GM19099 (cell line): ENCODE data around the gene WNT11.

ENCODE experiments used
- POLR2A ChIP-seq: IDR thresholded peaks from 3 replicates; pipeline ENCODE4 v1.6.1; 2011; ENCODE audit warnings: low read depth; ENCODE audit not compliant: insufficient read length; ENCODE audit errors: extremely low read depth

WNT11 gene

DNA sequence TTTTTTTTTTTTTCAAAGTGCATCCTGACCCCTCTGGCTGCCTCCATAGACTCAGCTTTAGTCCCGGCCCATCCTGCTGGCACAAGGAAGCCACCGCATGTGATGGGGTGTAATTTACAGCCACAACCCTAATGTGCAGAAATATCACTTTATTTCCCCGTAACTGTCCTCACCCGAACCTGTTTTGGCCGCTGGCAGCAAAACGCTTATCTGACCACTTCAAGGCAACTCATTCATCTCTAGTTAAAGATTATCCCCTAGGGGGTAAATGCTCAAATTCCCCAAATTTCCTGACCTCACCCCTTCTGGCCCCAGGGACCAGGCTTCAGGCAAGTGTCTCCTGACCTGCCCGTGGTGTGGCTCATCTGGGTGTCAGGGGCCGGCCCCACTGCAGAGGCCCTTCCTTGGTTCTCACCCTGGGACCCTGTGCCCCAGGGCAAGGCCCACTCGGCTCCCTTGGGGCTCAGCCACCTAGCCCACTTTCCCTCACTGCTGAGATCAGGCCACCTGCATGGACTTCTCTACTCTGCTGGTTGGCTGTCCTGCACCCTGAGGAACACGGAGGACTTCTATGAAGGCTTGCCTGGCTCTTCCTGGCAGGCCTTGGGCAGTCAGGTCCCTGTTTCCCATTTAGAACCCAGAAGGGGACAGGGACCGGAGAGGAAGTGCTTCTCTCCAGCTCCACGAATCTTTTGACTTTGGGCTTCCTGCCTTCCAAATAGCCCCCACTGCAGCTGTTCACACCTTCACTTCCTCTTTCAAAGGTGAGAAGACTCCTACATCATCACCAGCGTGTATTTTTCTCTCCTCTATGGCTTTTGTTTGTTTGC lies 53.3 kb downstream of the WNT11 start:
- peak; percentile 19 for TF ChIP-seq POLR2A

DNA sequence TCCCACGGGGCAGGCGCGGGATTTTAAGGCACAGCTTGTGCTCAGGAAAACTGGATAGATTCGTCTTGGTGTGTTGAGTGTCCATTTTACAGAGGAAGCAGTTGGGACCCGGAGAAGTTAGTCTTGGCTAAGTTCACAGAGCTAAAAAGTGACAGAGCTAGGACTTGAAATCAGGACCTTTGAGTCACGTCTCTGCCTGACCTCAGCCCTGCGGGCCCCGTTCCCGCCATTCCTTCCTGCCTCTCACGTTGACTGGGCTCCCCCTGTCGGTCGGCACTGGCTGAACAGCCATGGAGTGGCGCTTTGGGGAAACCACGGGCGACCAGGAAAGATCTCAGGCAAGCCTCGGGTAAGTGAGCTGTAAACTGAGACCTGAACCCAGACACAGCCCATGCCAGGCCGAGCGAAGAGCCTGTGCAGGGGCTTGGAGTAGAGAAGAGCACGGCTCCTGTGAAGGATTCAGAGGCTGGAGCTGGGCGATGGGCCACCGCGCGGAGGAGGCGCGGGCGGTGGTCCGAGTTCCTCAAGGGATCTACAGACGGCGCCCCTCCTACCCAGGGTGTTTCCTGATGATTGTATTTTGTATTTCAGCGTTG lies 54.1 kb downstream of the WNT11 start:
- no peak for TF ChIP-seq POLR2A

DNA sequence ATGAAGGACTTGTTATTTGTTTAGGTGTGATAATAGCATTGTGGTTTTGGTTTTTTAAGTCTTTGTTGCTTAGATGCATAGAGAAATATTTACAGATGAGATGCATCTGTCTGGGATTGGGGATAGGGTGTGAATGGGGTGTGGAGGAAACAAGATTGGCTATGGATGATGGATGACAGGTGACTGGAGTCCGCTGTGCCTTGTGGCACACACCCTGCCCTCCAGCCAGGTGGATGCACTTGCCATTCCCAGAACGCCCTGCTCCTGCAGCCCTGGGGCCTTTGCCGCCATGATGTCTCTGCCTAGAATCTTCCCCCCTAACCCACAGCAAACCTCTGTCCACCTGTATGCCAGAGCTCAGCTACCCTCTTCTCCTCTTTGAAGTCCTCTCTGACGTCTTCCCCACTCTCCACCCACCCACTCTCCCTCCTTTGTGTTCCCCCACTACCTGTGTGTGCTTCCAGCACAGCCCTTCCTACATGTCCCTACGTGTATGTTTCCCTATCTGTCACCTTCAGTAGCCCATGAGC lies 54.7 kb downstream of the WNT11 start:
- no peak for TF ChIP-seq POLR2A

DNA sequence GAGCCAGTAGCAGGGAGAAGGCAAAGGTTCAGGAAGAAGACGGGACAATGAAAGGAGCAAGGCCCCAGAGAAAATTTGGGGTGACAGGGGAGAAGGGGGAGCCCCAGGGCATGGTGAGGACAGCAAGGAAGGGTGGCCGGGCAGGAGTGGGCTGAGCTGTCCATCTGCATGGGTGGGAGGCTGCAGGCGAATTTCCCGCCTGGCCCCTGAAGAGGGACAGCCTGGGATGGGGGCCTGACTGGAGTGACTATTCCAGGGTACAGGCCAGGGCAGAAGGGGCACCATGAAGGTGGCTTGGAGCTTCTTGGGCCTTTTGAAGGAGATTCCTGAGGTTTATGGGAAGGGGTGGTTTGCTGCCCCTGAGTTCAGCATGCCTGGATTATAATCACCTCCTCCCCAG lies 56.2 kb downstream of the WNT11 start:
- no peak for TF ChIP-seq POLR2A

DNA sequence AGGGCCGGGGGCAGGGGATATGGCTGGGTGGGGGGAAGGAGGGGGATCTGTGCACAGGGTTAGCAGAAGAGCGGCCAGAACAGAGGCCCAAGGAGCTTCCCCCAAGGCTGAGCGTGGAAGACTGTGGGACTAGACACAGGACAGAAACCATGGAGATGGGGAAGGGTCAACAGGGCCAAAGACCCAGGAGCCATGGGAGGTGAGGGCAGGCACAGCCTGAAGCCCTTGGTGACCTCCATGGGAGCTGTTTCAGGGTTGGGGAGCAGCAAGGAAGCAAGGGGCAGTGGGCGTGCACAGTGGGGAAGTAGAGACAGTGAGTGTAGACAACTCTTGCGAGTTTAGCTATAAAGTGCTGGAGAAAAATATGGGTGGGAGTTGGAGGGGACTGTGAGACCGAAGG lies 56.6 kb downstream of the WNT11 start:
- TF ChIP-seq POLR2A = no peak

DNA sequence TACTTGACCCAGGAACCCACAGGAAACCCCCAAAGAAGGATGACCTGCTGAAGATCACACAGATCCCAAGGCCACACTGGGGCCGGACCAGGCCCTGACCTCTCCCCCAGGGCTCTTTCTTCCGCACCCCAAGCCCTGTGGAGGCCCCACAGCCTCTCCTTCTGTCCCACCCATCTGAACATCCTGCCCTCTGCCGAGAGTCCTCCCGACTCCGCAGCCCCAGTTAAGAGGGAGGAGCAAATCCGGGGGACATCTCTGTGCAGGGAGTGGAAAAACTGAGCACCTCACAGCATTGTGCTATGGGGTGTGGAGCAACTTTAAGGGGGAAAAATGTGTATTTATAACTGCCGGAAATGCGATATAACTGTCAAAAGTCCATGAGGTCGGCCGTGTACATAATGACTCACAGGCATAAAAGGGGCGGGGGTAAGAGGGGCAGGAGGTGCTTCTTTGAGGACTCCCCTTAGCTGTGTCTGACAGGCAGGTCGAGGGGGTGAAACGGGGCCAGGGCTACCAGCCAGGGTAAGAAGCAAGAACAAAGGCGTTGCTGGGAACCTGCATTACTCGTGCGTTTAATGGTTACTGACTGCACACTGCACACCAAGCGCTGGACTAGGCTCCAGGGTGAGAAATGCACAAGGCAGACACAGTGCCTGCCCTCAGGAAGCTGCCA lies 57.2 kb downstream of the WNT11 start:
- TF ChIP-seq POLR2A = no peak

DNA sequence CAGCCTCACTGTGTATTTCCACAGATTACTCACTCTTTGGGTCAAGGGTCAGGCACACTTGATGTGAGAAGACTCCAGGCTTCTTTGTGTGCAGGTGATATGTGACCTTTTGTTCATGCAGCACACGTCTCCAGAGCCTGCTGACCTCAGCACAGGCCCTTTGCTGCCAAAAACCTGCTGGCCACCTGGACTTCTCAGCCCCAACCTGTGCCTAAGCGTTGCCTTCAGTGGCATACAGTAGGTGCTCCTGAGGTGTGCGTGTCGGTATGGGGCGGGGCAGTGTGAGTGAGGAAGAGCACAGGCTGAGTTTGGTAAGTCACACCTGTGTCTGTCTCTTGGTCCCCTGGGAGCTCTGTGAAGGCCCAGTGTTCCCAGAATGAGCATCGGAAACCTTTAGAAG lies 58.1 kb downstream of the WNT11 start:
- no peak for TF ChIP-seq POLR2A

DNA sequence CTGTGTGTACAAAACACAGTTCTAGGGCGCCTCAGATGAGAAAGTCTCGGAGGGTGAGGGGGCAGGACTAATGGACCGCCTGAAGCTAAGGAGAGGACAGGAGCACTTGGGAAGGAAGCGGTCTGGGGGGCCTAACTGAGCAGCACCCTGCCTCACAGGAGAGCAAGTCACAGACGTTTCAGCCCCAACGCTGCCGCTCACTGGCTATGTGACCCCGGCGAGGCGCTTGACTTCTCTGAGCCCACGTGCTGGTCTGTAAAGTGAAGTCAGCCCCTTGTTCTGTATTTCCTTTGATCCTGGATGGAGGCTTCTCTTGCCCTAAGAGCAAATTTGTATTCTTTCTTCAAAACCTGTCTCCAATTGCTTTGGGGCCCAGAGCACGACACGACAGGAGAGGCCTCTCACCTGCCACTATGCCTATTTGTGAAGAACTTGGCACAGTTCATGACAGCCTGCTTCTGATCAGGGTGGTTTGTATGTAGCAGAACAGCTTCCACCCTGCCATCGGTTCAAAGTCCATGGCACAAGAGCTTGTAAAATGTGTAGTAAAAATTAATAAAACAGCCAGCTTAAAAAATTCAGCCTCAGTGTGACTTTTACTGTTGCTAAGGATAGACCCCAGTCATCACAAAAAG lies 59.1 kb downstream of the WNT11 start:
- TF ChIP-seq POLR2A = no peak

DNA sequence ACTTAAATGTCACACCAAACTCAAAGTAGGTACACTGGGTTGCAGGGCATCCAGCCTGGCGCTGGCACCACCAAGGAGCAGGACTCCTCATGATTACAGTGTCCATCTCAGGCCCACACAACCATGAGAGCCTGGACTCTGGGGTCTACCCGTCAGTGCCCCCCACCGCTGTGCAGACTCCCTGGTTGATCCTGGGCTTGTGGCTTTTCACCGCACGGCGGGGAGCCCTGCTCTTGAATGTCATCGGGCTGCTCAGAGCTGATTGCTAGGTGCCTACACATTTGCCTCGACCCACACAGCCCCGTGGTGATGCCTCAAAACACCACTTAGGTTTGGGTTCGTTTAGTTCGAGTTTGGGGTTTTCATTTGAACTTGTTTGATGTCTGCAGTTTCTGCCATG lies 63.0 kb downstream of the WNT11 start:
- no peak for TF ChIP-seq POLR2A

DNA sequence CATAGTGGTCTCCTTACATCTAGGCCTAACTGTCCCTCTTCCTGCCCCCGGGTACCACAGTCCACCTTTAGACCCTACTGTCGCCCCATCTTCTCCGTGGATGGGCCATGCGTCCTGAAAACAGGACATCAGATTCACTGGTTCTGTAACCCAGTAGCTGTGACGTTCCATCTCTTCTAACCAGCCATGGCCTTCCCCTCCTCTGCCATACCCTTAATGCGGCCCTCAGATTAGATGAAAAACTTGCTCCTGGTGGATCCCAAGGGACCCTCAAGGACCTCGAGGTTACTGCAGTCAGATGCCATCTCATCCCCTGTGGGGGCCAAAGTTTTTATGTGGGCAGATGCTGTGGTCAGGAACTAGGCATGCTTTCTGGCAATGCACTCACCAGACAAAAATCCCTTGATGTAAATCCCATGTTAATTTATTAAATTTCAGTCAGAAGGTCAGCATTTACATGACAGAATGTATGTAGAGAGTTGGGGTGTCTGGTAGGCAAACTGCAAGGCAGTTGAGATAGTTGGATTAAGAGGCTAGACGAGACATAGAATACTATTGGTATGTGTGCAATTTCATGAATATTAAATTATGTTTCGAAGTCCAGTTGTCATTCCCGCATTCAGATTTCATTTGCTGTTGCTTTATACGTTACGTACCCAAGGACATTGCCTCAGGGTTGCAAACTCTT lies 64.3 kb downstream of the WNT11 start:
- no peak for TF ChIP-seq POLR2A

DNA sequence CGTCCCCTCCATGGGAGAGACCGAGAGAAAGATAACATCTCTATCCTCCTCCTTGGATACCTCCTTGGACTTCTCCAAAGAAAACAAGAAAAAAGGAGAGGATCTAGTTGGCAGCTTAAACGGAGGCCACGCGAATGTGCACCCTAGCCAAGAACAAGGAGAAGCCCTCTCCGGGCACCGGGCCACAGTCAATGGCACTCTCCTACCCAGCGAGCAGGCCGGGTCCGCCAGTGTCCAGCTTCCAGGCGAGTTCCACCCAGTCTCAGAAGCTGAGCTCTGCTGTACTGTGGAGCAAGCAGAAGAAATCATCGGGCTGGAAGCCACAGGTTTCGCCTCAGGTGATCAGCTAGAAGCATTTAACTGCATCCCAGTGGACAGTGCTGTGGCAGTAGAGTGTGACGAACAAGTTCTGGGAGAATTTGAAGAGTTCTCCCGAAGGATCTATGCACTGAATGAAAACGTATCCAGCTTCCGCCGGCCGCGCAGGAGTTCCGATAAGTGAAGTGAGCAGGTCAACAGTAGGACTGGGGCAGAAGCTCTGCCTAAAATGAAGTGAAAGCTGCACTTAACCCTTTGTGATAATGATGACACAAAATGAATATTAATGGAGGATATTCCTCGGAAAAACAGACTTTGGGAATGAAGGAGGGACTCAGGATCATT lies 65.3 kb downstream of the WNT11 start:
- no peak for TF ChIP-seq POLR2A

DNA sequence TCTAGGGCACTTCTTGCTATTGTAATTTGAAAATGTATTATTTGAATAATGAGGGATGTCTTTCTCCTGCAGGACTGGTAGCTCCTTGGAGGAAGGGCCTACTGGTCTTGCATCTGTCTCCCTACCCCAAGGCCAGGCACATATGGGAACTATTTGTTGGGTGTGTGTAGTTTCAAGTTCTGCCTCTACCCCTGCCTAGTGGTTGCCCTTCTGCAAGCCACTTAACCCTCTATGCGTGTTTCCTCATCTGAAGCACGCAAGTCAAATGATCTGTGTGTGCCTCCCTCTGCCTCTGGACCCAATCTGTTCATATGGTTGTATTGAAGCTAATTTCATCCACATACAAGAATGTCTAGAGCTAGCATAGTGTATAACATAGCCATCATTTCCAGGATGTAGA lies 67.0 kb downstream of the WNT11 start:
- no peak for TF ChIP-seq POLR2A
